OCI-M1 (cell line): ENCODE results near the gene UBE2E3.
"Not testable (repeated sequence)": the region's sequence is repeated elsewhere in the genome, so short reads cannot be mapped to it uniquely, and the experiment has no call there.

Source experiments
- DNase-seq: peaks from one replicate; lab custom pipeline; 2025; lab: John Stamatoyannopoulos, UW

Gene UBE2E3

GRCh38 chr2:181073896-181074295 is 93.5 kb downstream of the UBE2E3 start:
- no peak for DNase-seq

DNA sequence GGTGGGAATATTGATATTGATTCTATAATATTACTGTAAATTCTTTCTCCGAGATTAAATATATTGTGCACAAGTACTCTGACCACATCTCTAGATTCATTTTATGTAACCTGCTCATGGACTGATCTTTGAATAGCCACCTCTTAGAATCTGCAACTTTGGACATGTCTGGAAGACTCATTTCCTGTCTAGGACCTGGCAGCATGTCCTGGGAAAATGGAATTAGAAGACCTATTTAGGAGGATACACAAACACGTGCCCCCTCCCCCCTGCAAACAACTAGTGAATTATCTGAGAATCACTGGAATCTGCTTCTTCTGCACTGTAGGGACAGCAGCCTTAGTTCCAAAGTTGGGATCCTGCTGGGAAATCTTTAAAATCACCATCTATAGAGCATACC is 94.1 kb downstream of the UBE2E3 start:
- no peak for DNase-seq

DNA sequence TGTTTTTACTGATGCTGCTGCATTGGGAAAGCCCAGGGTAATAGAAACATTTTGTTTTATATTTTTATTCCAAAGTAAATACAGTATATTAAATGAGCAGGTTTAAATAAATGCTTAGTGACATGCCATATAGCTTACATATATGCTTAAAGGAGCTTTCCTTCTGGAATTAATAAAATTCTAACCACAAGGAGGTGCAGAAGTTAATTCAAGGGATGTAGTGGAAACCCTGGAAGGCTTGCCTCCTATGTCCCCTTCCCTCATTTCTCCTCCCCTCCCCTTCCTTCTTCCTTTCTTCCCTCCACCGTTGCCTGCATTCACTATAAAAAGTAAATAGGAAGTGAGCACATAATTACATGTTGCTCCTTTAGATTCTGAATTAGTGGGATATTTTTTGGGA is 96.3 kb downstream of the UBE2E3 start:
- DNase-seq = no peak

DNA sequence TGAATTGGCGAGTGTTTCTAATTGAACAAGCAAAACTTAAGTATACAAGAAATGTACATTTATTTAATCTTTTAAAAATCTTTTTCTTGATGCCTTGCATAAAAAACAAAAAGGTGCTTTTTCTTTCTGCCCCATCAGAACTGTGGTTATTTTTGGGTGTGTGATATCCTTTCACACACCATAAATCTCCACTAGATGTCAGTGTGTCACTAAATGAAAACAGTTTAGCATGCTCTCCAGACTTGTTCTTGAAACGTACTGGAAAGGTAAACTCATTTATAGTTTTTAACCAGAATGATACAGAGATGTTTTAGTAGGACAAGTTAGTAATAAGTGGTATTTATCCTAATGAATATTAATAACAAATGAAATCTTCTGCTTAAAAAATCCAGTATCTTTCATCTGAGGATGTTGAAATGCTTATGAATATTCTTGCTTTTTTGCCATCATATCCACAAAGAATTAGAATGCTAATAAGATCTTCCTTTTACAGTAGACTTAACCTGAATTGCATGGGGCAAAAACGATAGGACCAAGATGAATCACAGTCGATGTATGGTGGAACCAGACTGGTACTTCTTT is 96.8 kb downstream of the UBE2E3 start:
- DNase-seq = peak; percentile 75

DNA sequence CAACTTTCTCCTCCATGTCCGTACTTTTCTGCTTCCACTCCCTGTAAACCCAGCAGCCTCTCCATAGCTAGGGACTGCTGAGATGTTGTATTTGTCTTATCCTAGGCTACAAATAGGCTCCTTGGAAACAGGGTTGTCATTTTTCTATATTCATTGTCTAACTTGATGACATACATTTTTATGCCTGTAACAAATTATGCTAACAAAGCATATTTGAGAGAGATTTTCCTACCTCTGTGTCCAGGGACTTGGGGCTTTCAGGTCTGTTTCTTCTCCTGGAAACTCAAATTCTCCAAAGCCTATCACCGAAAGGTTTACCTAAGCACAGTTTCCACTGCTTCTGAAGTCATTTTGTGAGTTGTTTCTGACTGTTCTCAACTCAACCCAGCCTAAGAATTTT is 102.7 kb downstream of the UBE2E3 start:
- DNase-seq = no peak

GRCh38 chr2:181085734-181086133 is 105.3 kb downstream of the UBE2E3 start:
- DNase-seq = no peak

DNA sequence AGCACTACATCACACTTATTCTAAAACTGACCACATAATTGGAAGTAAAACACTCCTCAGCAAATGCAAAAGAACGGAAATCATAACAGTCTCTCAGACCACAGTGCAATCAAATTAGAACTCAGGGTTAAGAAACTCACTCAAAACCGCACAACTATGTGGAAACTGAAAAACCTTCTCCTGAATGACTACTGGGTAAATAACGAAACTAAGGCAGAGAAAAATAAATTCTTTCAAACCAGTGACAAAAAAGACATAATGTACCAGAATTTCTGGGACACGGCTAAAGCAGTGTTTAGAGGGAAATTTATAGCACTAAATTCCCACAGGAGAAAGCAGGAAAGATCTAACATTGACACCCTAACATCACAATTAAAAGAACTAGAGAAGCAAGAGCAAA is 111.5 kb downstream of the UBE2E3 start:
- DNase-seq = not testable (repeated sequence)

DNA sequence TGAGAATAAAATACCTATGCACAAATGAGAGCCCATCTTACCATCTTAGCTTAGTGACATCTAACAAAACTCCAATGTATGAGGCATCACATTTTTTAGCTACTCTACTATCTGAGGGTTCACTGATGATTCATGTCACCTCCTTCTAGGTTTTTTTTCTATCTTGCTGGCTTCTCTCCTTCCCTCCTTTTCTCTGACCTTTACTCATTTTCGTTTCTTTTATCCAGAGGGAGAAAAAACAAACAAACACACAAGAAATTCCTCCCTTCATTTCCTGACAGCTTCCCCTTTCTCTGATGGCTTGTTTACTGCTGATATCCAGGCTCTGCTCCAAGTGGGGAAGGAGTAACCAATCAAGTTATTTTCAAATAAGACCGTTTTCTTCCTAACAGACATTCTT is 115.1 kb downstream of the UBE2E3 start:
- DNase-seq = no peak

DNA sequence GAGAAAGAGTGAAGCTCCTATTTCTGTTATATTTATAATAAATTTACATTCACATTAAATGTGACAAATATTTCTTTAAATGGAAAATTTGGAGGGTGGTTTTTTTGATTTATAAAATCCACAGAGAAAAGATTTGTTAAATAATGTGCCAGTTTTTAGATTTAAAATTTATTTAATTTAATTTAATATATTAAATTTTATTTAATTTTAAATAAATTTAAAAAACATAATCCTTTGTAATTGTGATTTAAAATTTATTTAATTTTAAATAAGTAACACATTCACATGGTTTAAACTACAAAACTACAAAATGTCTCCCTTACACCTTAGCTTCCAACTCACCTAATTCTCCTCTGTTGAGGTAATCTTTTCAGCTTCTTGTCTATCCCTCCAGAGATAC is 123.3 kb downstream of the UBE2E3 start:
- DNase-seq = no peak

- DNase-seq = peak; percentile 82
Observed at GRCh38 chr2:181104512-181105115, 124.2 kb downstream of the UBE2E3 start.

GRCh38 chr2:181105562-181105961 is 125.2 kb downstream of the UBE2E3 start:
- no peak for DNase-seq

- DNase-seq = no peak
Observed at GRCh38 chr2:181106229-181106628, 125.8 kb downstream of the UBE2E3 start.

DNA sequence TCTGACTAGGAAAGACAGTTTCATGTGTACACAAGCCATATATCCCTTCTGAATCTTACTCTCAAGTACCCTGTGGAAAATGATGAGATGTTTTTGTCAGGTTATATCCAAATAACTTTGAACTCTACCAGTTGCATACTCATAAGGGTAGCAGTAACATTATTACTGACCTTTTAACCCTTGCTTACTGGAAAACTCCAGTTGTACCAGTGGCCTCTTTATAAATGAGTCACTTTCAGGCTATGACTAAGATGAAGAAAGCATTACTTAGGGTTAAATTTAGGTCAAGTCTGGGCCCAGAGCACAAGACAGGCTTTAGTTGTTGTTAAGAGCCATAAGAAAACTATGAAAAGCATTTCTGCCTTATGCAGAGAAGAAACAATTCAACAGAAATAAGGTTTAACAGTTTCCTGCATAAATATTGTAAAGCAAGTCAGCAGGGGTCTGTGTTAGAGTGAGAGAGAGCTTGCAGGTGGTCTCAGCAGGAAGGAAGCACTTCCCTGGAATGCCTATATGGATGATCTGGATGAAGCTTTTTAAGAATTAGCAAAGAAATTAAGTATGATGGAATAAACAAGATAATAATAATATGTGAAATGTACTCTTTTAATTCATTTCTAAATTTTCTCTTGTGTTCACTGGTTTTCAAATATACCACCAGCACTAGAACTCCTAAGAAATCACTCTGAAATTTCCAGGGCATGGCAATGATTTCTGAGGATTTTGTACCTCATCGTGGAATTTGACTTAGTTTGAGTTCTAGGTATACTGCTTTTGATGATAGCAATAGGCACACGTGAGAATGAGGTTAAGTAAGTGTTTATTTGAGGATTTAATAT is 126.6 kb downstream of the UBE2E3 start:
- peak; percentile 38 for DNase-seq

DNA sequence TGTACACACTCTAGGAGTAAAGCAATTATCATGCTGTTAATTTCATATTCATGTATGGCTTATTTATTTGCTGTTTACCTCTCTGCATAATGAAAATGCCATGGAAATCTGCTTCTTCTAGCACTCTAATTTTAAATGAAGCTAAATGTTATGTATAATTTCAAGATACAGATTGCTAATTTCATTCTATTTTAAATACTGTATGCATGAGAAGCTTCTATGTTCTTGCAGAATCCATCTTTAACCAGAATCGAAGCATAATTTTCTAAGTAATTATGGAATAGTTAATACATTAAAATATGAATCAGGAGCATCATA is 127.2 kb downstream of the UBE2E3 start:
- no peak for DNase-seq

DNA sequence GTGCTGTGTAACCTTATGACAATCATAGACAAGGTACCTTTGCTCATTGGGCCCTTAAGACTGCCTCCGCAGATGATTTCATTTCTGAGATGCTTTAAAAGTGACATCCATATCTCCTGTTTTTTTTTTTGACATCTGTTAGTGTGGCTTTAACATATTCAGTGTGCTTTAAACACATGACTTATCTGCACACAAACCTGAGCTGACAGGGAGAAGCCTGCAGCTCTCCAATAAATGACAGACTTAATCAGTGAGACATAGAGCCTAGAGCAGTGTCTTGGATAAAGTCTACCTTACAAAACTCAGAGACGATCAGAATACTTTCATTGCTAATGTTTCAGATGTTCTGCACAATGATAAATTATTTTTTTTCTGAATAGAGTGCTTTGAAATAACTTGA is 130.7 kb downstream of the UBE2E3 start:
- DNase-seq = no peak

- no peak for DNase-seq
Observed at GRCh38 chr2:181112916-181113315, 132.5 kb downstream of the UBE2E3 start.
